Ramos (cell line): ENCODE measurements around the gene PARD3B.

ENCODE experiments used
- in situ Hi-C: fragments of 300-500 bp; cut with MboI; formaldehyde crosslinking; loops from one replicate; pipeline ENCODE4 v1.14.3; 2022; ENCODE audit warnings: low sequenced_read_pairs; ENCODE audit not compliant: unreplicated experiment

The PARD3B gene

GRCh38 chr2:205556357-205556756, 1011.1 kb downstream of the PARD3B start:
- in situ Hi-C loops: no loop called here

DNA sequence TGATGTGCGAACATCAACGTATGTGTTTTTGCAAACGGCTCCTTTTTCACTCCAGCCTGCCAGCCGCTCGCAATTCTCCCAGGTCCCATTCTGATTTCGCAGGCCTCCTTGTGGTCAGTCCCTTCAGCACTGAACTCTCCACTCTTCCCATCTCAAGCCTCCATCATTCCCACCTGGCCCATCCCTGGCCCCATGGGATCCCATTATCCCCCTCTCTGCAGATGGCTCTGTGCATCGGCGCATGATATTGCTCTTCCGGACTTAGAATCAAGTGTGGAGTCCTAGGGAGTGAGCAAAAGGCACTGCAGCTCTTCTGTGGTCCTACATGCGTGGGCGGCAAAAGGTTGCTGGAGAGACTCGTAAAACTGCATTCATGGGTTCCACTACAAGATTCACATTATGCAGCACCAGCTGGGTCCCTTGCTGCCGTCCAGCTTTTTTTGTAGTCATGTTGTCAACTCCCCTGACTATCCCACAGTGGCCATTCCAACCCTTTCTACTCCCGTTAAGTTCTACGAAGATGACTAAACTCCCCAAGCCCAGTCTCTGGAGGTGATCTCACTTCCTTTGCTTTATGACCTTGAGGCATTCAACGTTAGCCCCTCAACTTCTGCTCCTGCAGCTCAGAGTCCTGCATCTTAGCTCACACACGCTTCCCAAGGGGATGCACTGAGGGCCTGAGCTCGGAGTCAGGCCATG, 1011.7 kb downstream of the PARD3B start:
- in situ Hi-C loops: no loop called here

GRCh38 chr2:205557873-205558272, 1012.6 kb downstream of the PARD3B start:
- in situ Hi-C loops: no loop called here

- in situ Hi-C loops: no loop called here
Measured at GRCh38 chr2:205561441-205561840, 1016.2 kb downstream of the PARD3B start.

- in situ Hi-C loops: no loop called here
Measured at GRCh38 chr2:205563646-205564045, 1018.4 kb downstream of the PARD3B start.

DNA sequence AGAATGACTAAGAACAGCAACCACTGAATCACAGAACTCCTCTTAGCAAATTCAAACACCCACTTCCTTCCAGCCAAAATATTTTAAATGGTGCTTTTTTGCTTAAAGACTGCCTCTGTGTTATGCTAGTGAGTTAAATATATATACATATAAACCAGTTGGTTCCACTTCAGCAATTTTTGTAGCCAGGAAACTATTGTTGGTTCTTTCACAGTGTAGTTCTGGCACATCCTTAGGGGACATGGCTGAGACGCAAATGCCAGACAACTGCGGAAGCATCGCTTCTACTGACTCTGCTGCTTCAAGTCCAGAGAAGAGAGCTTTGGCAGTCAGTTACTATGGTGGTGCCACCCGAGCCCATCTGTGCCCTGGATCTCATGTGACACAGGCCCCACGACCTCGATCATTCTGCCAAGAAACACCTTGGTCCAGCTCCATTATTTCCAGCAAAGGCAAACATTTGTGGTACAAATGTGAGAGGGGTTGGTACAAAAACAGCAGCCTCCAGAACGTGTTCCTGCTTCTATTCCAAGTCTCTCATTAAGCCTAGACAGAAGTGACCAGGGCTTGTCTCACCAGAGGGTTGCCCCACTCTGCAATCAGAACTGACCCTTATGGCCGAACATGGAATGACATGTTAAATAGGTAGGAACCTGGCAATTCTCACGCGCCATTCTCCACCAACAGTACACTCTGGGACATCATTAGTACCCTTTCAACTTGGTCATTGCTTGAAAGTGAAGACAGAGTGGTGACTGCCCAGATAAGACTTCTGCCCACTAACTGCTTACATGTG, 1019.3 kb downstream of the PARD3B start:
- in situ Hi-C loops: no loop called here

DNA sequence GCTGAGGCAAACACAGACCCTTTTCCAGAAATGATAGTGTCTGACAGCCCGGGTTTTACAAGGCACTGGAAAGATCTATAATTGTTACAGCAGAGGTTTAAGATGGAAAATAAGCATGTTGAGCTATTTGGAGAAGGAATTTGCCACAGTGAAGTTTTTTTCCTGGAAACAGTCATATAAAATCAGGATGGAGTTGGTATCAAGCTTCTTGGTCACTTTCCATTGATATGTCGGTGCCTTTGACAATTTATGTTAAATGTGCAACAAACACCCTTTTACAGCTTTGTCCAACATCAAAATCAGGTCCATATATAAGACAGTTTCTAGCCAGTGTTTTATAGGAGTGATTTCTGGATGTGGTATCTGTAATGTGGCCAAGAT, 1019.9 kb downstream of the PARD3B start:
- in situ Hi-C loops: no loop called here

- in situ Hi-C loops: no loop called here
Measured at GRCh38 chr2:205566606-205567168, 1021.4 kb downstream of the PARD3B start.

- in situ Hi-C loops: no loop called here
Measured at GRCh38 chr2:205568620-205569019, 1023.3 kb downstream of the PARD3B start.

GRCh38 chr2:205570648-205571047, 1025.4 kb downstream of the PARD3B start:
- in situ Hi-C loops: no loop called here

DNA sequence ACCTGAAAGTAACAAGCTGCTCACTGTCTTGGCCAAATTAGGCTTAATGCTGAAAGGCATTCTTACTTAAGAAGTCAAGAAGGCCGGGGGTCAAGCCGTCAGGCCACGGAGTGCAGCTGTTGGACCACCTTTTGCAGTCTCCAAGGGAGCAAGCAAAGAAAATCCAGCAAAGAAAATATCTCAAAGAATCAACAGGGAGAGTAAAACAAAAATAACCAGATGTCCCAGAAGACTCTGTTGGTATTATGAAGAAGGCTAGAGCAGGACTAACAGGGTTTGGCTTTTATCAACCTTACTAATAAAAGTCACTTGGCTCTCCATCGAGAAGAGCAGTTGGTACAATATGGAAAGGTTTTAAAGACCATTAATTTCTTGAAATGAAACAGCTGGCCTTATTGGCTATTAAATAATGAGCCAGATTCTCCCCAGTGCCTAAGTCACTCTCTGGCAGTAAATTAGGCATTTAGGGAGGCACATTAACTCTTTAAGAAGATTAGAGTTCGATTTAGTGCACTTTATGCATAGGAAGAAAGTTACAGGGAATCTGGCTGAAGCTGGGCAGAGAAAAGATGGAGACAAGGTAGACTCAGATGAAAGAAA, 1026.2 kb downstream of the PARD3B start:
- in situ Hi-C loops: no loop called here

- in situ Hi-C loops: no loop called here
Measured at GRCh38 chr2:205574001-205574400, 1028.7 kb downstream of the PARD3B start.

DNA sequence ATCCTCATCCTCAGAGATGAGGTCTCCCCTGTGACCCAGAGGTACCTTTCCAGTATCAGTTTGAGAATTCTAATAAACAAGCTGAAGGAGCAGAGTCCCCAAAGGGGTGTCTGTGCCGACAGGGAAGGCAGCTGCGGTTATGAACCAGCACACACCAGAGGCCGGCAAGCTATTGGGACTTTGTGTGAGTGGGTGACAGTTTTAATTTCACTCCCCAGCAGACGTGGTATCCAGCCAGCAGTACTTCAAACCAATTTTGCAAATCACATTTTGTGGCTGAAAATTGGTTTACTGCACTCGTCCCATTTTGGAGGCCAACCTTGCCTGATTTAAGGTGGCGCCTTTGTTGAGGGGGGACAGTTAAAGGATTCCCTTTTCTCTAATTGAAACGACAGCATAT, 1034.1 kb downstream of the PARD3B start:
- in situ Hi-C loops: no loop called here

DNA sequence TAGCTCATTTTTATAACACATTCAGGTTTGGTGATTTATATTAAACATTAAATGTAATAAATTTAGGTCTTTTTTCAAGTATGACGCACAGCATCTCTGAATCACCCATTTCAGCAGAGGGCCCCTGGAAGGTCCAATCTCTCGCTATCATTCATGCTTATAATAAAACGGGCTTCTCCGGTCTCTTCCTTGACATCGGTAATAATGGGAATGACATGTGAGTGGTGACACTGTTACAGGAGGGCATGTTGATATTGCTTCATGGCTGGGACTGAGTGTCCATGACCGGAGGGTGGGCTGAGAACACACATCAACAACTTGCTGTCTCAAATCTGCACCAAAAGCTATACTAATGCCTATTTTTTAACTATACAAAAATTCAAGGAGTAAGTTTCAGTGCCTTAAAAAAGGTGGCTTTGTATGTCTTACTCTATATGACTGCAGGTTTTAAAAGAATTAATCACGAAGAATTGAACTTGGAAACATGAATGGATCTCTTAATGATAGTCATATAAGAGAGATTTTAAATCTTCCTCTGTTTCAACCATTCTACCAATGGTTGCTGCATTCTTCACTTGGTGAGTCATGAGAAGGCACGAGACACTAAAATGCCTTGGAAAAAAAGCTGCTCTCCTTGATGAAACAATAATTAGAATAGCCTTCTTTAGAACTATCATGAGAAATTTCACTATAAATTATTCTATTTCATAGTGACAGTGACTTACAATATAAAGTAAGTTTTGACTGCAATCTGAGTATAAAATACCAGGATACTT, 1035.1 kb downstream of the PARD3B start:
- in situ Hi-C loops: no loop called here

DNA sequence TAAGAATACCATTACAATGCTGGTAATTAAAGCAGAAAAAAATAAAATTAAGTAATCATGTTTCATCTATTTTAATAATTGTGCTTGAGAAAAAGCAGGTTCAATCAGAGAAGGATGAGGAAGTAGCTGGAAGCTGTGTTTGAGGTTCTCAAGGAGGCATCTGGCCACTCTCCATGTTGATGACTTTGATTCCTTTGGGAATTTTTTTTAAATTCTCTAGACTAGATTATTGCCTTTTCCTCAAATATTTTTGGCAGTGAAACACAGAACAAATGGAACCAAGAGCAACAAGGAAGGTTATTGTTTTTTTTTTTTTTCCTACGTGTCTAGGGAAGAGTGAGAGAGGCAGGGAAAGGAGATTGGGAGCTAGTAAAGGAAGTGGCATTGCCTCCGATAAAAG, 1037.1 kb downstream of the PARD3B start:
- in situ Hi-C loops: no loop called here

DNA sequence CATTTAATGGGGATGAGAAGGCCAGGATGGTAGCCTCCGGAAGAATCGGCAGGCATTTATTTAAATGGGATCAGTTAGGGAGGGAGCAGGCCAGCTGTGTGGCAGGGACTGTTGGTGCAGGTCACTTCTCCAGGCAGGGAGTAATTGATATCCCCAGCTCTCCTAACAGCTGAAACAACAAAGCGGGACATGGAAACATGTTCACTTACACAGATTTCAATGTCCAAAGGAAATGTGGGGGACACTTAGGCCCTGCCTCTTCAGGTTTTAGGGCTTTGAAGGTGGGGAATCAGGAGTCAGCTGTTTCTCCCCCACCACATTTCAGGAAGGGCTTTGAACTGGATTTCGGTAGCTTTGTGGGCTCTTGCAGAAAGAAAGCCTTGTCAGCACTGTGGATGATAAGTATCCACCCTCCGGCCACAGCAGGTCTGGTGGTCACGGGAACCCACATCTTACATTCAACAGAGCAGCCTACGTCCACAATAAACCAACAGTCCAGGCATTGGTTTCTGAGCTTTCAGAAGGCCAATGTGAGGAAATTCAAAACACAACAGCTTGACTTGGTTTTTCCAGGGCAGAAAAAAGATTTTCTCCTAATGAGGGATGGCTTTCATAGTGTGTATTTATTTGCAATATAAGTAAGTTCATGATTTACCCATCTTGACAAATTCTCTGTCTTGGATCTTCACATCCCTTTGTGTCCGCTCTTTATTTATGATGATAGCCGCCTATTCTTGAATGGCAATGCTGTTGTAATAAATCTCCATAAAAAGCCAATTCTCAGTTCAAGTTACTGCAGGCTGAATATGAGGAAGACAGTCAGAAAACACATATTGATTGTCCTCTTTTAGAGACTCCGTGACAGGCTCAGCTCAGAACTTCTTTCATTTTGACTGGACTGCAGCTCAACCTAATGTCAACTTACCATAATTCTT, 1040.4 kb downstream of the PARD3B start:
- in situ Hi-C loops: no loop called here

DNA sequence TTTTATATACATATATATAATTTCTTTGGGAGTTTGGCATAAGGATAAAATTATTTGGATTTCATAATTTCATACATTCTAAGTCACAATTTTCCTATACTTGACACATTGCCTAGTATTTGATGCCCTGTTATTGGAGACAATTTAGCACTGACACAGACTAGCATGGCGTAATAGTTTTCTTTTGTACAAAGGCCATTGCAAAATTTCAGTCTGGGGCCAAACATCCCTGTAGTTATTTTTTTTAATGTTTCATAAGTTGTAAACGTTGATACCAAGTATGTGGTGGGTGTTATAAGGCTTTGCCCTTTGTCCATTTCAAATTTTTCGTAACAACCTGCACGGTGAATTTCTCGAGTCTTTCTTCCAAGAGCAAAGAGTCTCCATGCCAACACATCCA, 1041.4 kb downstream of the PARD3B start:
- in situ Hi-C loops: no loop called here

- in situ Hi-C loops: no loop called here
Measured at GRCh38 chr2:205589479-205589878, 1044.2 kb downstream of the PARD3B start.

GRCh38 chr2:205590759-205591158, 1045.5 kb downstream of the PARD3B start:
- in situ Hi-C loops: no loop called here
